Measurements from ENCODE around the gene LNP1. TPM values are rescaled to one million over a fixed set of nuclear protein-coding genes. Genes with fewer than 3 reads are reported as not detected.
"Not testable (repeated sequence)": the region's sequence is repeated elsewhere in the genome, so short reads cannot be mapped to it uniquely, and the experiment has no call there.

LNP1 gene
- total RNA-seq, 6 experiments from 2014 or later: 0.89 to 1.9 (median 1.7) TPM

GRCh38 chr3:100468676-100469075 is 67.3 kb downstream of the LNP1 start:
- Histone ChIP-seq H3K4me3 (no peak overlapping the region), H3K27me3 (no peaks in the 10 kb centered on the region), H3K9me3 (peaks cover 0 to 5% (median 0%) of the 10 kb centered on the region in 4 donors), H3K27ac (no peak overlapping the region), H3K4me1 (no peaks in the 10 kb centered on the region), H3K36me3 (no peaks in the 10 kb centered on the region)
- intact Hi-C loops (cut with DNase I): loop anchor here in 1 of 2 donors (10.0 kb wide), 1 partner anchor 116 kb away; no protein-coding TSS in a partner anchor
- ATAC-seq: no peak
- no peak for TF ChIP-seq POLR2A (IDR thresholded peaks at IDR 0.05)
- no peak for DNase-seq
- WGBS (ENCODE audit: insufficient coverage, low coverage, low lambda C conversion rate, missing lambda C conversion rate): 100% methylated on average over 2 of the region's 2 CpGs

- ATAC-seq (no peak), DNase-seq (no peak)
- TF ChIP-seq CTCF (IDR thresholded peaks at IDR 0.05) (no peak), POLR2A (IDR thresholded peaks at IDR 0.05) (no peak)
- H3K27me3 ChIP-seq: no peaks in the 10 kb centered on the region
- WGBS (ENCODE audit: insufficient coverage, low coverage, low lambda C conversion rate, missing lambda C conversion rate): 100% methylated on average over 1 of the region's 1 CpG
- H3K4me3 ChIP-seq: no peak overlapping the region
- intact Hi-C loops (cut with DNase I): loop anchor here in 1 of 2 donors (10.0 kb wide), 1 partner anchor 334 kb away; no protein-coding TSS in a partner anchor
- H3K9me3 ChIP-seq: peaks cover 0 to 5% (median 0%) of the 10 kb centered on the region in 4 donors
- no peaks in the 10 kb centered on the region for H3K36me3 ChIP-seq
- H3K27ac ChIP-seq: no peak overlapping the region
- no peaks in the 10 kb centered on the region for H3K4me1 ChIP-seq
Observed at GRCh38 chr3:100470951-100471350, 69.6 kb downstream of the LNP1 start.

- TF ChIP-seq CTCF (IDR thresholded peaks at IDR 0.05) (no peak), POLR2A (IDR thresholded peaks at IDR 0.05) (no peak)
- intact Hi-C loops (cut with DNase I): loop anchor here in 1 of 2 donors (10.0 kb wide), 1 partner anchor 333 kb away; no protein-coding TSS in a partner anchor
- no peaks in the 10 kb centered on the region for H3K4me1 ChIP-seq
- no peaks in the 10 kb centered on the region for H3K27me3 ChIP-seq
- WGBS (ENCODE audit: insufficient coverage, low coverage, low lambda C conversion rate, missing lambda C conversion rate): 80% methylated on average over 2 of the region's 2 CpGs
- H3K4me3 ChIP-seq: no peak overlapping the region
- ATAC-seq: no peak
- H3K9me3 ChIP-seq: peaks cover 0 to 5% (median 0%) of the 10 kb centered on the region in 4 donors
- H3K36me3 ChIP-seq: no peaks in the 10 kb centered on the region
- DNase-seq: no peak
- no peak overlapping the region for H3K27ac ChIP-seq
Observed at GRCh38 chr3:100471444-100471843, 70.1 kb downstream of the LNP1 start.

GRCh38 chr3:100477851-100478360 is 76.6 kb downstream of the LNP1 start:
- H3K4me3 ChIP-seq, H3K27ac ChIP-seq, ATAC-seq, H3K4me1 ChIP-seq, DNase-seq, H3K9me3 ChIP-seq, H3K27me3 ChIP-seq, H3K36me3 ChIP-seq: not testable (repeated sequence)
- intact Hi-C loops (cut with DNase I): loop anchor here in 1 of 2 donors (10.0 kb wide), 1 partner anchor 327 kb away; no protein-coding TSS in a partner anchor
- no CpG with 5 or more reads among the region's 32 CpGs for WGBS (ENCODE audit: insufficient coverage, low coverage, low lambda C conversion rate, missing lambda C conversion rate)

- H3K27me3 ChIP-seq, H3K4me3 ChIP-seq, H3K4me1 ChIP-seq, ATAC-seq, H3K27ac ChIP-seq, H3K9me3 ChIP-seq, H3K36me3 ChIP-seq, DNase-seq: not testable (repeated sequence)
- intact Hi-C loops (cut with DNase I): loop anchor here in 1 of 2 donors (10.0 kb wide), 1 partner anchor 326 kb away; no protein-coding TSS in a partner anchor
- WGBS (ENCODE audit: insufficient coverage, low coverage, low lambda C conversion rate, missing lambda C conversion rate): 83% methylated on average over 7 of the region's 25 CpGs
Observed at GRCh38 chr3:100478521-100478920, 77.2 kb downstream of the LNP1 start.

GRCh38 chr3:100480081-100480480 is 78.7 kb downstream of the LNP1 start:
- Histone ChIP-seq H3K9me3 (no peaks in the 10 kb centered on the region), H3K4me3 (no peak overlapping the region), H3K36me3 (no peaks in the 10 kb centered on the region), H3K27ac (no peak overlapping the region), H3K4me1 (no peaks in the 10 kb centered on the region), H3K27me3 (no peaks in the 10 kb centered on the region)
- DNase-seq (no peak), ATAC-seq (no peak)
- TF ChIP-seq CTCF (IDR thresholded peaks at IDR 0.05) (no peak), POLR2A (IDR thresholded peaks at IDR 0.05) (no peak)
- intact Hi-C loops (cut with DNase I): no loop called here
- WGBS (ENCODE audit: insufficient coverage, low coverage, low lambda C conversion rate, missing lambda C conversion rate): no CpG with 5 or more reads among the region's 5 CpGs

Data from right lobe of liver (tissue), 6 donors.